Measurements from ENCODE around the gene VGLL3.

- no peak for TF ChIP-seq POLR2A (IDR thresholded peaks at IDR 0.05; ENCODE audit: extremely low read depth, insufficient read length)
- TF ChIP-seq CTCF (IDR thresholded peaks at IDR 0.05; ENCODE audit: low read depth, low read length) = no peak
- no peak for TF ChIP-seq MAX (IDR thresholded peaks at IDR 0.05; ENCODE audit: low read depth, low read length)
Measured at GRCh38 chr3:86976219-86976618, 14.7 kb downstream of the VGLL3 start.
